Neuronal stem cell (in vitro differentiated cells): Measurements from ENCODE around the gene MACROD2.

Source experiments
- DNase-seq: peaks from one replicate; pipeline ENCODE4 v3.0.0-alpha.2; 2013; ENCODE audit warnings: low spot score
- H2AFZ ChIP-seq: one replicate; pipeline ENCODE4 v1.6.1; 2013; ENCODE audit warnings: mild to moderate bottlenecking, low read length, inconsistent platforms
- H2AK5ac ChIP-seq: 2 replicates; pipeline ENCODE4 v1.6.1; 2013; ENCODE audit warnings: low read depth, mild to moderate bottlenecking, inconsistent platforms, low read length, moderate library complexity, mixed read lengths
- H2BK120ac ChIP-seq: 2 replicates; pipeline ENCODE4 v1.6.1; 2013; ENCODE audit warnings: low read depth, mild to moderate bottlenecking, inconsistent platforms, low read length, moderate library complexity, mixed read lengths
- H2BK12ac ChIP-seq: one replicate; pipeline ENCODE4 v1.6.1; 2013; ENCODE audit warnings: low read length, inconsistent platforms
- H2BK15ac ChIP-seq: 2 replicates; pipeline ENCODE4 v1.6.1; 2013; ENCODE audit warnings: mild to moderate bottlenecking, low read length, inconsistent platforms, mixed read lengths
- H2BK5ac ChIP-seq: one replicate; pipeline ENCODE4 v1.6.1; 2013; ENCODE audit warnings: inconsistent platforms, mild to moderate bottlenecking, low read length, moderate library complexity
- H3K14ac ChIP-seq: one replicate; pipeline ENCODE4 v1.6.1; 2013; ENCODE audit warnings: low read length, inconsistent platforms
- H3K18ac ChIP-seq: 2 replicates; pipeline ENCODE4 v1.6.1; 2013; ENCODE audit warnings: low read length, inconsistent platforms
- H3K23ac ChIP-seq: 2 replicates; pipeline ENCODE4 v1.6.1; 2013; ENCODE audit warnings: low read depth, mild to moderate bottlenecking, mixed read lengths, low read length, inconsistent platforms; ENCODE audit not compliant: poor library complexity
- H3K27ac ChIP-seq: replicated peaks from 3 replicates; pipeline ENCODE4 v1.5.1; 2013; ENCODE audit warnings: low read length, inconsistent platforms
- H3K27me3 ChIP-seq, 3 experiments: 2 replicates each; pipeline ENCODE4 v1.6.1; 2013; ENCODE audit warnings: low read length in 3 of 3, mild to moderate bottlenecking in 2 of 3, inconsistent platforms in 1 of 3, low read depth in 1 of 3, mixed read lengths in 1 of 3, moderate library complexity in 1 of 3; ENCODE audit not compliant: control insufficient read depth in 3 of 3, insufficient read depth in 3 of 3
- H3K36me3 ChIP-seq, 2 donors: replicated peaks in 1 of 2; 2 replicates each; pipeline ENCODE4 v1.6.1; 2013; ENCODE audit warnings: low read length in 2 of 2; ENCODE audit not compliant: control insufficient read depth in 2 of 2, insufficient read depth in 2 of 2
- H3K4ac ChIP-seq: 2 replicates; pipeline ENCODE4 v1.6.1; 2013; ENCODE audit warnings: inconsistent platforms, mild to moderate bottlenecking, low read length, moderate library complexity
- H3K4me1 ChIP-seq, 2 donors: 1 replicate in 1 of 2; 2 replicates in 1 of 2; pipeline ENCODE4 v1.6.1; 2013; ENCODE audit warnings: low read length in 2 of 2, low read depth in 1 of 2; ENCODE audit not compliant: control insufficient read depth in 2 of 2, insufficient read depth in 1 of 2
- H3K4me2 ChIP-seq: one replicate; pipeline ENCODE4 v1.6.1; 2013; ENCODE audit warnings: mild to moderate bottlenecking, low read length, inconsistent platforms; ENCODE audit not compliant: insufficient read depth, poor library complexity, severe bottlenecking
- H3K4me3 ChIP-seq, 2 donors: 2 replicates each; pipeline ENCODE4 v1.5.1; 2013; ENCODE audit warnings: low read length in 2 of 2, mild to moderate bottlenecking in 2 of 2, inconsistent platforms in 1 of 2, moderate library complexity in 1 of 2
- H3K79me1 ChIP-seq: one replicate; pipeline ENCODE4 v1.6.1; 2013; ENCODE audit warnings: low read depth, mild to moderate bottlenecking, inconsistent platforms, low read length, moderate library complexity
- H3K9ac ChIP-seq: one replicate; pipeline ENCODE4 v1.6.1; 2013; ENCODE audit warnings: mild to moderate bottlenecking, low read depth, low read length, inconsistent platforms; ENCODE audit not compliant: poor library complexity
- H3K9me3 ChIP-seq, 2 donors: replicated peaks in 1 of 2; 2 replicates each; pipeline versions ENCODE3 to v1.6.1; 2013; ENCODE audit warnings: low read length in 2 of 2, mild to moderate bottlenecking in 2 of 2, inconsistent platforms in 1 of 2, low read depth in 1 of 2, mixed read lengths in 1 of 2, moderate library complexity in 1 of 2; ENCODE audit not compliant: control insufficient read depth in 2 of 2, insufficient read depth in 1 of 2
- H4K8ac ChIP-seq: one replicate; pipeline ENCODE4 v1.6.1; 2013; ENCODE audit warnings: low read depth, mild to moderate bottlenecking, inconsistent platforms, low read length, moderate library complexity
- H4K91ac ChIP-seq: one replicate; pipeline ENCODE4 v1.6.1; 2013; ENCODE audit warnings: low read length, low read depth, mild to moderate bottlenecking, inconsistent platforms; ENCODE audit not compliant: poor library complexity
- WGBS, 2 donors: extraction: QIAGEN DNeasy Blood & Tissue Kit; methylation state at CpG; one replicate each; pipeline ENCODE4 v1.1.7; 2013; ENCODE audit warnings: missing lambda C conversion rate in 2 of 2, mixed read lengths in 1 of 2; ENCODE audit not compliant: insufficient read length in 2 of 2, insufficient replicate concordance in 1 of 2; ENCODE audit errors: extremely low coverage in 2 of 2; 5-methylcytosine and 5-hydroxymethylcytosine counted together

Gene MACROD2

GRCh38 chr20:14284443-14284842 lies 289.1 kb downstream of the MACROD2 start:
- H3K27me3 ChIP-seq: peaks cover 0 to 16% (median 0%) of the 10 kb centered on the region in 3 experiments
- no peak overlapping the region for H2AFZ ChIP-seq
- no peak overlapping the region for H3K18ac ChIP-seq
- H3K4me1 ChIP-seq: no peaks in the 10 kb centered on the region
- H4K91ac ChIP-seq: no peak overlapping the region
- no peak overlapping the region for H4K8ac ChIP-seq
- no peak overlapping the region for H3K4ac ChIP-seq
- no peak overlapping the region for H3K9ac ChIP-seq
- no peak overlapping the region for H3K14ac ChIP-seq
- no CpG with 5 or more reads among the region's 1 CpG for WGBS, 2 donors
- no peak overlapping the region for H3K23ac ChIP-seq
- H3K4me2 ChIP-seq: no peak overlapping the region
- no peaks in the 10 kb centered on the region for H3K9me3 ChIP-seq
- no peak overlapping the region for H3K4me3 ChIP-seq
- H3K27ac ChIP-seq: no peak overlapping the region
- no peak overlapping the region for H2BK15ac ChIP-seq
- H2BK12ac ChIP-seq: no peak overlapping the region
- no peak for DNase-seq
- H3K36me3 ChIP-seq: no peaks in the 10 kb centered on the region
- H2BK5ac ChIP-seq: no peak overlapping the region
- no peaks in the 10 kb centered on the region for H3K79me1 ChIP-seq
- no peak overlapping the region for H2BK120ac ChIP-seq
- no peak overlapping the region for H2AK5ac ChIP-seq

GRCh38 chr20:14288341-14289330 lies 293.3 kb downstream of the MACROD2 start:
- Histone ChIP-seq H2BK15ac (no peak overlapping the region), H3K18ac (no peak overlapping the region), H3K23ac (no peak overlapping the region), H4K91ac (no peak overlapping the region), H3K9me3 (no peaks in the 10 kb centered on the region), H2AFZ (no peak overlapping the region), H3K4ac (no peak overlapping the region), H3K36me3 (no peaks in the 10 kb centered on the region), H3K4me3 (no peak overlapping the region), H4K8ac (no peak overlapping the region), H3K79me1 (no peaks in the 10 kb centered on the region), H2BK12ac (no peak overlapping the region), H2BK120ac (no peak overlapping the region), H3K9ac (no peak overlapping the region), H3K4me2 (no peak overlapping the region), H2AK5ac (no peak overlapping the region), H3K27ac (no peak overlapping the region), H3K4me1 (no peaks in the 10 kb centered on the region), H3K27me3 (peaks cover 0 to 41% (median 0%) of the 10 kb centered on the region in 3 experiments), H3K14ac (no peak overlapping the region), H2BK5ac (no peak overlapping the region)
- no peak for DNase-seq
- WGBS, 2 donors: no CpG with 5 or more reads among the region's 3 CpGs

- DNase-seq: no peak
- no peak overlapping the region for H2BK5ac ChIP-seq
- no peak overlapping the region for H3K4me2 ChIP-seq
- no CpG with 5 or more reads among the region's 1 CpG for WGBS, 2 donors
- no peaks in the 10 kb centered on the region for H3K79me1 ChIP-seq
- peaks cover 0 to 3% of the 10 kb centered on the region in 2 donors for H3K4me1 ChIP-seq
- no peak overlapping the region for H3K4ac ChIP-seq
- H3K27ac ChIP-seq: no peak overlapping the region
- H4K91ac ChIP-seq: no peak overlapping the region
- peaks cover 0 to 69% (median 0%) of the 10 kb centered on the region in 3 experiments for H3K27me3 ChIP-seq
- no peaks in the 10 kb centered on the region for H3K36me3 ChIP-seq
- no peak overlapping the region for H2BK15ac ChIP-seq
- no peak overlapping the region for H3K9ac ChIP-seq
- H2BK120ac ChIP-seq: no peak overlapping the region
- no peak overlapping the region for H2AK5ac ChIP-seq
- H4K8ac ChIP-seq: no peak overlapping the region
- no peak overlapping the region for H3K18ac ChIP-seq
- no peak overlapping the region for H2AFZ ChIP-seq
- H3K9me3 ChIP-seq: no peaks in the 10 kb centered on the region
- no peak overlapping the region for H2BK12ac ChIP-seq
- H3K14ac ChIP-seq: no peak overlapping the region
- no peak overlapping the region for H3K23ac ChIP-seq
- H3K4me3 ChIP-seq: no peak overlapping the region
Measured at GRCh38 chr20:14291502-14291901, 296.2 kb downstream of the MACROD2 start.

- Histone ChIP-seq H3K4me1 (peaks cover 0 to 3% of the 10 kb centered on the region in 2 donors), H3K27ac (no peak overlapping the region), H2AK5ac (no peak overlapping the region), H3K14ac (no peak overlapping the region), H3K9ac (no peak overlapping the region), H3K79me1 (no peaks in the 10 kb centered on the region), H3K4me2 (no peak overlapping the region), H2BK5ac (no peak overlapping the region), H3K36me3 (no peaks in the 10 kb centered on the region), H2BK15ac (no peak overlapping the region), H3K18ac (no peak overlapping the region), H2BK12ac (no peak overlapping the region), H2BK120ac (no peak overlapping the region), H4K8ac (no peak overlapping the region), H3K4me3 (no peak overlapping the region), H3K9me3 (peaks cover 0 to 7% of the 10 kb centered on the region in 2 donors), H3K27me3 (peaks cover 0 to 87% (median 0%) of the 10 kb centered on the region in 3 experiments), H2AFZ (no peak overlapping the region), H3K4ac (no peak overlapping the region), H4K91ac (no peak overlapping the region), H3K23ac (no peak overlapping the region)
- whole genome bisulfite sequencing, 2 donors: no CpG with 5 or more reads among the region's 2 CpGs
- no peak for DNase-seq
Measured at GRCh38 chr20:14295238-14295637, 299.9 kb downstream of the MACROD2 start.
